GM12872 (cell line): ENCODE data around the gene ACTN4.

Experiments
- TF ChIP-seq, protein P1 (sequence below): IDR thresholded peaks from 3 replicates; pipeline ENCODE4 v1.5.1; 2011; ENCODE audit warnings: low read depth, mild to moderate bottlenecking, low read length, moderate library complexity; ENCODE audit not compliant: insufficient read depth

Gene ACTN4

DNA sequence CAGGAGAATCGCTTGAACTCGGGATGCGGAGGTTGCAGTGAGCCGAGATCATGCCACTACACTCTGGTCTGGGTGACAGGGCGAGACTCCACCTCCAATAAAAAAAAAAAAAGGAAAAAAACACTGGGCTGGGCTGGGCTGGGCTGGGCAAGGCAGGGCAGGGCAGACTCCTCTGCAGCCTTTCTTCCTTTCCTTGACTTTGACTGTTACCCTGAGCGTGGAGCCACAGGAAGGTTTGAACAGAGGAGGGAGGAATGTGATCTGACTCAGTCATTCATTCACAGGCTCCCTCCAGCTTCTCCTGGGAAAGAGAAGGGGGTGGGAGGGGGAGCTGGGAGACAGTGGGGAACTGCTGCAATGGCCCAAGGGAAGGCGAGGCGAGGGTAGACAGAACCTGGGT lies 2.7 kb upstream of the ACTN4 start:
- TF ChIP-seq, protein P1, sequence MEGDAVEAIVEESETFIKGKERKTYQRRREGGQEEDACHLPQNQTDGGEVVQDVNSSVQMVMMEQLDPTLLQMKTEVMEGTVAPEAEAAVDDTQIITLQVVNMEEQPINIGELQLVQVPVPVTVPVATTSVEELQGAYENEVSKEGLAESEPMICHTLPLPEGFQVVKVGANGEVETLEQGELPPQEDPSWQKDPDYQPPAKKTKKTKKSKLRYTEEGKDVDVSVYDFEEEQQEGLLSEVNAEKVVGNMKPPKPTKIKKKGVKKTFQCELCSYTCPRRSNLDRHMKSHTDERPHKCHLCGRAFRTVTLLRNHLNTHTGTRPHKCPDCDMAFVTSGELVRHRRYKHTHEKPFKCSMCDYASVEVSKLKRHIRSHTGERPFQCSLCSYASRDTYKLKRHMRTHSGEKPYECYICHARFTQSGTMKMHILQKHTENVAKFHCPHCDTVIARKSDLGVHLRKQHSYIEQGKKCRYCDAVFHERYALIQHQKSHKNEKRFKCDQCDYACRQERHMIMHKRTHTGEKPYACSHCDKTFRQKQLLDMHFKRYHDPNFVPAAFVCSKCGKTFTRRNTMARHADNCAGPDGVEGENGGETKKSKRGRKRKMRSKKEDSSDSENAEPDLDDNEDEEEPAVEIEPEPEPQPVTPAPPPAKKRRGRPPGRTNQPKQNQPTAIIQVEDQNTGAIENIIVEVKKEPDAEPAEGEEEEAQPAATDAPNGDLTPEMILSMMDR, result no peak

DNA sequence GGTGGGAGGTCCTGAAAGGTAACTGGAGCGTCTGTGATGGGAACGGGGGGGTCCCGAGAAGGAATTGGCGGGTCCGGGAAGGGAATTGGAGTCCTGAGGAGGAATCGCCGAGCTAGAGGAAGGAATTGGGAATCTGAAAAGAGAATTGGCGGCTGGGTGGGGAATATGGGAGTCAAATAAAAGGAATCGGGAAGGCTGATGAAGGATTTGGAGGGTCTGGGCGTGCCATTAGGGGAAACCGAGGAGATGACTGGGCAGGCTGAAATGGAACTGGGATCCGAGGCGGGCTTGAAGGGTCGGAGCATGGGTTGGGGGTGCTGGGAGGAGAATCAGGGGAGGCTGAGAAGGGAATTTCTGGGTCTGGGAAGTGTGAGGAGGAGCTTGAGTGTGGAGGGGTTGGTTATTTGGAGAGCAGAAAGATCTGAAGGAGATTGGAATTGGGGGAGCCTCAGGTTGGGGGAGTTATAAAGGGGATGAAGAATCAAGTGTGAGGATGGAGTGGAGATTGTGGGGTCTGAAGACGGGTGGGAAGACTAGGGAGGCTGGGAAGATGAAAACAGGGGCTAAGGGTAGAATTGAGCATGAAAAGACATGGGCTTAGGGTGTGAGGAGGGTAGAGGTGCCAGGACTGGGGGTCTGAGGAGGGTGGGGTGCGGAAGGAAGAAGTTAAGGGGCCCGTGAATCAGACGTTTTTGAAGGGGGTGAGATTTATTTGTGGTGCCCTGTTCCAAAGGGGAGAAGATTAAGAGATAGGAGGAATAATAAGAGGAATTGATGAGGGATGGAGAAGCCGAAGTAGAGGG lies 718 bp downstream of the ACTN4 start:
- TF ChIP-seq, protein P1, result no peak

DNA sequence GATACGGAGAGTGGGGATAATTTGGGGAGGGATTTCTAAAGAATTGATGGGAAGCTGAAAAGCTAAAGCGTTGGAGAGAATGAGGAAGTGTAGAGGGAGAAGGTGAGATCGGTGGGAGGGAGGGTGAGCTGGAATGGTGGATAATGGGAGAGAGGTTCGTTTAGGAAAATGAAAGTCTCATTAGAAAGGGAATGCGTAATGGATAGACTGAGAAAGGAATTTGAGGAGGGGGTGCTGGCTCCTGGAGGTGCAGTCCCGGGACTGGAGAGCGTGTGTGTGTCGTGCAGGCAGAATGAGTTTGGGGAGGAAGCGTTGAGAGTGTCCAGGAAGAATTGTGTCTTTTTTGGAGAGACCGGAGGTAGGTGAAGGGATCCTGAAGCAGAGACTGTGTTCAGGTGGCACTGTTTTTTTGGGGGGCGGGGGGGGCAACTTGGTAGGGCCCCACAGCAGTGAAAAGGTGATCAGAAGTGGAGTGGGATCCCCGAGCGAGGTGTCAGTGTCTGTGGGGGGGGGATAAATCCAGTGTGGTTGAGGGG lies 1.4 kb downstream of the ACTN4 start:
- TF ChIP-seq, protein P1, result no peak

DNA sequence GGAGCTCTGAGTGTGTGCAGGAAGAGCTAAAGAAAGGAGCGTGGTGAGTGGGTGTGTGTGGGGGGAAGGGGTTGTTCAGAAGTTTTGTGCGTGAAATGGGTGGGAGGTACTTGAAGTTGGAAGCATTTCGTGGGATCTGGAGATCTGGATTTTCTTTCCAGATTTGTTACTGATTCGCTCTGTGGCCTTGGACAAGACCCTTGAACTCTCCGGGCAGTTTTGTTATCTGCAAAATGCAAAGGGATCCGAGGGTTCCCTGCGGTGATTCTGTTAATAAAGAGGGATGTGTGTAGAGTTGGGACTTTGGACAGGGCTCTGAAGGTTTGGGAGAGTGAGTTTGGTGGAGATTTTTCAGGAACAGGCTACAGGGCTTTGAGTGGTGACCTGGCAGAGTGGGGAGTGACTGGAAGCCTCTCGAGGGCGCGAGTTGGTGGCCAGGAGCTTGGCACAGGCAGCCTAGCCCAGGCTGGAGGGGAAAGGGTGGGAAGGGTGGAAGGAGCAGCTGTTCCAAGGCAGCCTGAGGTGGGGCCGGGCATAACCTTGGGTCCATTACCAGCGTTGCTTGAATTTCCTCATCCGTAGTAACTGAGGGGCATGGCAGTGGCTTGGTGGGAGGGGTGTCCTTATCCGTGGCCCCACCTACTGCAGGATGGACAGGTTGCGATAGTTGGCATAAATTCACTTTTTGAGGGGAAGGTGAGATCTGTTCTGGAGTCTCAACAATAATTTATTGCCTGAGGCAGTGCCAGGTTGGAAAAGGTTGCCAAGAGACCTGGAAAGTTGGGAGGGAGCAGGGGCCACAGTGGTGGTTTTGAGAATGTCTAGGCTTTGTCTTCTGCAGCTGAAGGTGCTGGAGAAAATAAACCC lies 2.1 kb downstream of the ACTN4 start:
- TF ChIP-seq, protein P1, result no peak

DNA sequence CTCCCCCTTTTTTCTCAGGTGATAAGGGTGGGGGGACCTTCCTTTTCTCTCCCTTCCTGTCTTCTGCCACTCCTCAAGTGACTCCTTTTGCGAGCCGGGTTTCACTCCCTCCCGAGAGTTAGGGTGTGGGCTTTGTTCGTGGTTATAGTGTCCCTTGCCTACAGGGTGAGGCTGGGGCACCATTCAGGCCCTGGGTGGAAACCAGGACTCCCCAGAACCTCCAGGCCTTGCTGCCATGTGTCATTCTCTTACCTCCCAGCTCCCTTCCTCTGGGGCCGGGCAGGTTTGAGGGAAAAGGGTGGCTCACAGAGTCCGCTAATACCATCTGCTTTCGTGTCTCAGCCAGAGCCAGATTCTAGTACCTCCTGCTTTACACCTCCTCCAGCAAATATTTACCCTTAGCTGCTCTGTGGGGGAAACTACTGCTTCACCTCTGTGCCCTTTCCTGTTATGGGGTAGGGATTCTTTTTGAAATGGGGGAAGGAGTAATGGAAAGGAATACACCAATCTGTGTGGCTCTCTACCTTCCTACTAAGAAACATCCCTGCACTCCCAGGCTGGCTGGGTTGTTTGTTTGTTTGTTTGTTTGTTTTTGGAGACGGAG lies 2.8 kb downstream of the ACTN4 start:
- TF ChIP-seq, protein P1, result no peak

DNA sequence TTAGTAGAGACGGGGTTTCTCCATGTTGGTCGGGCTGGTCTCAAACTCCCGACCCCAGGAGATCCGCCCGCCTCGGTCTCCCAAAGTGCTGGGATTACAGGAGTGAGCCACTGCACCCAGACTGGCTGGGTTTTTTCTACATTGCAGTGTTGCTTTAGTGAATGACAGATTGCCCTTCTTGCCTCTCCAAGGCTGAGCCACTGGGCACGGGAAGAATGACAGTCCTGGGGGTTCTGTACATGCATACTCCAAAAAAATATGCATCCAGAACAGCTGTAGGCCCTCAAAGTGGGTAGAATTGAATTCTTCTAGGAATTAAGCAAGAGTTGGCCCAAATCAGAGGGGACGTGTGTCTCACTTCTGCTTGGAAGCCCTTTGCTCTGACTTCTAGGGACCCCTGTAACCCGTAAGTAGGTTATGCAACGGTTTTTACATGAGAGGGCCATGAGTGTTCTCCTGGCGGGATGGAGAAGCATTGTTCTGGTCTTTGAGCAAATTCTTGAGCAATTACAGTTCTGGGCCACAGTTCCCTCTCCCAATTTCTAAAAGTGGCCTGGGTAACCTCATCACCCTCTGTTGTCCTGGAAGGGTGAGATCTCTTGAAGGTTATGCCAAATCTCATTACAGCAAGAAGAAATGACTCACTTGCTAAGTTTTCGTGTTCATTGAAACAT lies 3.6 kb downstream of the ACTN4 start:
- TF ChIP-seq, protein P1, result no peak

DNA sequence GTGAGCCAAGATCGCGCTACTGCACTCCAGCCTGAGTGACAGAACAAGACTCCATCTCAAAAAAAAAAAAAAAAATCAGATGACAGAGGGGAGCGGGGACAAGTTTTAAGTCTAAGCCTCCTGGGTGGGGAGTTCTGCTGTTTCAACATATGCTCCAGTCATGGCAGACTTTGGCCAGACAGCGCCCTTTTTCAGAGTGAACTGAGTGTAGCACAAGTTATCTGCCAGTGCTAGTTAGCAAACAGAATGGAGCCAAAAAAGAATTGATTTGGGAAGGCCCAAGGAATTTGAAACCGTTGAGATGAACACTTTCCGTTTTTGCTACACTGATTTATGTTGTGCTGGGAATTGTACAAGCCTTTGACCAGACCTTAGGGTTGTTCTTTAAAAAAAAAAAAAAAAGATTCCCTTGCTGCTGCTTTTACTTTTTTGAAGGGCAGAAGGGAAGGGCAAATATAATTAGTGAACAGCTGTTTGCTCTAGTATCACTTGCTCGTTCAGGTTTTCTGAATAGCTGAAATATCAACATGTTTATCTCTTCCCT lies 5.7 kb downstream of the ACTN4 start:
- TF ChIP-seq, protein P1, result no peak
